ENCODE results near the gene ATG4B. TPM values are rescaled to one million over a fixed set of nuclear protein-coding genes. Genes with fewer than 3 reads are reported as not detected.
"Not testable (repeated sequence)": the region's sequence is repeated elsewhere in the genome, so short reads cannot be mapped to it uniquely, and the experiment has no call there.

Gene ATG4B
- total RNA-seq, 1 donor from 2014 or later, result 50.4 TPM

DNA sequence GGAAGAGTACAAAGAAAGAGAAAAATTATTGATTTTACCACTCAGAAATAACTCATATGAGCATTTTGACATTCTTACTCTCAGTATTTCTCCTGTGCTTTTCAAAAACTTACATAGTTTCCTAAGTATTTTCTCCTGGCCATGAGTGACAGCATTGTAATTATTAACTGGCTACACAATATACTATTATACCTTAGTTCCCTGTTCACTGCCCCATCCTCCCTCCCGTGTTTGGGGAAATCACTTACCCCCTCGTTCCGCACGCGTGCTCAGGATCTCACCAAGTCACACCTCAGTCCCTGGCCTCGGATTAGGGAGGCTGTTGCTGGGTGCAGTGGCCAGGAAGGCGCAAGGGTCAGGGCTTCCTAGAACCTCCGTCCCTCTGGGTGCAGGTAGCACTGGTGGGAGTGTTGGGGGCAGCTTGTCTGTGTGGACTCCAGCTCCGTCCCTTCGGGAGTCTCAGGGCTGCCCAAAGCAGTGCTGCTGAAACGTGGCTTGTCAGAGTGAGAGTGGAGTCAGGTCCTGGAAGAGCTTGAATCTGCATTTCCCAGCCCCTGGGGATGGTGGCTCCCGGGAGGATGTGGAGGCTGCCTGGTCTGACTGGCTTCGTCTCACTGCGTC lies 23.2 kb downstream of the ATG4B start:
- DNase-seq (ENCODE audit: low spot score), result no peak

GRCh38 chr2:241662731-241663130 lies 25.2 kb downstream of the ATG4B start:
- not testable (repeated sequence) for DNase-seq (ENCODE audit: low spot score)

DNA sequence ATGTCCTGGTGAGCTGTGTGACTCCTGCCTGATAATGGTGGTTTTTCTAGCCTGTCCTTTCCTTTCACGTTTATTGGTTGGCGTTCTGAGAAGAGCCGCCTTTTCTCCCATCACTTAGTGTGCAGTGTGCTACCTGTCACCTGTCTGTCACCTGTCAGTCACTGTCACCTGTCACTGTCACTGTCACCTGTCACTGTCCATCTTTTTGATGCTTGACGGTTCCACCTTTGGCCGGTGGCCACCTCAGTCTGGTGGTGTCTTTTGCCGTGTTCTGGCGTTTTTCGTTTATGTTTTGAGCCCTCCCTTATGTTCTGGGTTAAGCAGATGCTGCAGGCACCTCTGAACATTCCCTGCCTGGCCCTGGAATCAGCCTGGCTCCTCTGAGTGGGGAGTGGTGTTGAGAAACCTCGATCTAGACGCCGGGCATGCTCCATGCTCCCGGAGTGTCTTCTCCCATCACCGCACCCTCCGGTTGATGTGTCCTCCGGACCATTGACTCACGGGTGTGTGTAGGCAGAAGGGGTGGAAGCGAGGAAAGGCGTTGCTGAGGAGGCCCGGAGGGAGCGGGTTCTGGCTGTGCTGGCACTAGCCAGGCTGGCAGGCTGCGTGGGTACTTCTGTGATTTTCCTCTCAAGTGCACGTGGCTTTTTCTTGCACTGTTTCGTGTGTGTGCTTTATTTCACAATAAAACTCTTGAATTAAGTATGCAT lies 28.4 kb downstream of the ATG4B start:
- no peak for DNase-seq (ENCODE audit: low spot score)

- no peak for DNase-seq (ENCODE audit: low spot score)
These were observed 29.3 kb downstream of the ATG4B start for GRCh38 chr2:241666627-241667400.

DNA sequence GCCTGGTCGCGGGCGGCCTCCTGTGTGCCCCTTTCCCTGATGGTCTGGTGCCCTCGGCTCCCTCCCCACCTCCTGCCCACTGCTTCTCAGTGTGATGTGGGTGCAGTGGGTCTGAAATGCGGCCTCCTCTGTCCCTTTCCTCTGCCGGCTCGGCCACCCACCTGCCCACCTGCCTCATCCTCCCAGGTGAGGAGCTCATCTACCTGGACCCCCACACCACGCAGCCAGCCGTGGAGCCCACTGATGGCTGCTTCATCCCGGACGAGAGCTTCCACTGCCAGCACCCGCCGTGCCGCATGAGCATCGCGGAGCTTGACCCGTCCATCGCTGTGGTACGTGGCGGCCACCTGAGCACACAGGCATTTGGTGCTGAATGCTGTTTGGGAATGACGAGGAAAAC lies 30.9 kb downstream of the ATG4B start:
- no peak for DNase-seq (ENCODE audit: low spot score)

DNA sequence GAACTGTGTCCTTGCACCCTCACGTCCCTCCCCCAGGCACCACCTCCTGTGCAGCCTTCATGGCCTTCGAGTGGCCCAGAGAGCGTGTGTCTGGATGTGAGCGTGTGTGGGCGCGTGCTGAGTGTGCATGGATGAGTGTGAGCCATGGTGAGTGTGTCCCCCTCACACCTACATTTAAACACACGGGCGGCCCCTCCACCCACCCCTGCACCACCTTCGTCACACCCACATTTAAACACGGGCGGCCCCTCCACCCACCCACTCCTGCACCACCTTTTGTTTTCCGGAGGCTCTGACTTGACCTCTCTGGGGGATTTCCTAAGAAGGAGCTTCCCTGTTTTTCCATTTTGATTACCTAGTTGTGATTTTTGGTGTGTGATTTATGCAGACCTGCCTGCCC lies 31.3 kb downstream of the ATG4B start:
- DNase-seq (ENCODE audit: low spot score), result no peak

- DNase-seq (ENCODE audit: low spot score), result no peak
These were observed 33.0 kb downstream of the ATG4B start for GRCh38 chr2:241670333-241671110.

- no peak for DNase-seq (ENCODE audit: low spot score)
These were observed 34.2 kb downstream of the ATG4B start for GRCh38 chr2:241671457-241672240.

- DNase-seq (ENCODE audit: low spot score), result no peak
These were observed 35.0 kb downstream of the ATG4B start for GRCh38 chr2:241672243-241673188.

DNA sequence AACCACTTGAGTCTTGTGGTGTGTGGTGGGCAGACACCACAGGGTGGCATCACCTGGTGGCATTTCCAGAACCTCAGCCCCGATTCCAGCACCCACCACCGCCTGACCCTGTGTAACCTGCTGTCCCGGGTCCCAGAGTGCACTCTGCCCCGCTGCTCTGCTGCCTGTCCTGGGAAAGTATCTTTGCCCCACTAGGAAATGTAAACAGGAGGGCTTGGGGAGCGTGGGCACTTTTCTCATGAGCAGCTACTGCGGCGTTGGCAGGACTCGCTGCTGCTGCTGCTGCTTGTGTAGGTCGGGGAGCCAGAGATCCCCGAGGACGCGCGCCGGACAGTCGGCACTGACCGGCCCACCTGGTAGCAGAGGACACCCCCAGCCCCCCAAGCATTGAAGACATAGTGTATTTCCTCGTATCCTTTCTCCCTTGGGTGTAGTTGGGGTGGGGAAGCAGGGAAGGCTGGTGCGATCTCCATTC lies 35.7 kb downstream of the ATG4B start:
- no peak for DNase-seq (ENCODE audit: low spot score)

- DNase-seq (ENCODE audit: low spot score), result no peak
These were observed 36.6 kb downstream of the ATG4B start for GRCh38 chr2:241673797-241674725.

GRCh38 chr2:241675885-241676284 lies 38.4 kb downstream of the ATG4B start:
- DNase-seq (ENCODE audit: low spot score), result no peak

DNA sequence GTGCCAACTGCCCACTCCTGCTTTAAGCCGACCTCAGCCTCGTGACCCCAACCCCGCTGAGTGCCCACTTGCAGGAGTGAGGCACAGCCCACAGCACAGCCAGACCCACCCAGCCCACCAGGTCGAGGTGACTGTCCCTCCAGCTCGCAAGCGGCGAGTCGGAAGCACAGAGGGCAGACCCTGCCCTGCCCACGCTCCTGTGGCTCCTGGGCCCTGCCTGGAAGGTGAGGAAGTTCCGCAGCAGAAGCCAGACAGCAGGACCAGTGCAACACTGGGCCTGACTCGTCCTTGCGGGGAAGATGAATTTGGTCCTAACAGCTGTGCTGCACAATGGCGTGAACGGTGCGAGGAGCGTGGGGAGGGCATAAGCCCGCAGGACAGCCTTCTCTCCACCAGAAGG lies 39.2 kb downstream of the ATG4B start:
- no peak for DNase-seq (ENCODE audit: low spot score)

DNA sequence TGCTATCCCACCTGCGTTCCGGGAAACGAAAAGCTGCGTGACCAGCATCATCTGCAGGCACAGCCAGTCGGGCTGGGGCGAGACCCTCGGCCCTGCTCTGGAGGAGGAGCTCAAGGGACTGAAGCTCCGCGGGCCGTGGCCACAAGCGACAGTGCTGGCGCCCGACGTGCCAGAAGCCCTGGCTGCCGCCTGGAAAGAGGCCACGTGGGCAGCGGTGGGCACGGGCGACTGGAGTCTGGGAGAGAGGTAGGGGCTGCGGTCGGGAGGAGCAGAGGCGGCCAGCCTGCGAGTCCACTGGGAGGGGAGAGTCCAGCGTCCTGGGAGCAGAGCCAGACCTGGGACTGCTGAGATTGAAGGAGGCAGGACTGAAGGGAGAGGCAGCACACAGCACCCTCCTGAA lies 39.9 kb downstream of the ATG4B start:
- no peak for DNase-seq (ENCODE audit: low spot score)

- no peak for DNase-seq (ENCODE audit: low spot score)
These were observed 40.8 kb downstream of the ATG4B start for GRCh38 chr2:241678307-241678706.

- DNase-seq (ENCODE audit: low spot score), result no peak
These were observed 41.5 kb downstream of the ATG4B start for GRCh38 chr2:241678784-241679540.

DNA sequence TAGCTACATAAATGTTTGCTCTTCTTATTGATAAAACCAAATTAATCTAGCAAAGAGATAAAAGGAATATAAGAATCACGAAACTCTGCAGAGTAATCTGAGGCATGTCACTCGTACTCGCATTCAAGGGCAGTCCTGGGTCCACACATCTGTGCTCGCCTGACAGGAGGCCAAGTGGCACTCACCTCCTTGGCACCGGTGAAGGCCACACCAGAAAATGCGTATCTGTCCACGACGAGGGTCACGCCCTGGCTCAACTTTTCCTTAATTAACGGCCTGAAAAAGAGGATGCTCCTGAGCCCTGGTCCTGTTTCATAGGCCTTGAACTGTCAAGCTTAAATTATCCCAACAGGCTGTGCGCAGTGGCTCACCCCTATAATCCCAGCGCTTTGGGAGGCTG lies 42.6 kb downstream of the ATG4B start:
- no peak for DNase-seq (ENCODE audit: low spot score)
